Osteocyte (in vitro differentiated cells): Measurements from ENCODE around the gene ART4. TPM values are rescaled to one million over a fixed set of nuclear protein-coding genes. Genes with fewer than 3 reads are reported as not detected.

Experiments used
- DNase-seq: peaks from one replicate; pipeline ENCODE4 v3.0.0; 2021; ENCODE audit warnings: mixed read lengths; ENCODE audit not compliant: unreplicated experiment; ENCODE audit errors: extremely low spot score
- H3K27ac Mint-ChIP-seq: one replicate; pipeline ENCODE4 v1.8.0; 2021; ENCODE audit warnings: mild to moderate bottlenecking, mixed read lengths; ENCODE audit not compliant: unreplicated experiment
- H3K27me3 Mint-ChIP-seq: one replicate; pipeline ENCODE4 v1.8.0; 2021; ENCODE audit warnings: mixed read lengths; ENCODE audit not compliant: unreplicated experiment
- H3K36me3 Mint-ChIP-seq: one replicate; pipeline ENCODE4 v1.8.0; 2021; ENCODE audit warnings: mixed read lengths; ENCODE audit not compliant: unreplicated experiment
- H3K4me1 Mint-ChIP-seq: one replicate; pipeline ENCODE4 v1.8.0; 2021; ENCODE audit warnings: mixed read lengths; ENCODE audit not compliant: unreplicated experiment
- H3K4me3 Mint-ChIP-seq: one replicate; pipeline ENCODE4 v1.8.0; 2021; ENCODE audit warnings: mild to moderate bottlenecking, moderate library complexity, mixed read lengths; ENCODE audit not compliant: unreplicated experiment
- H3K9me3 Mint-ChIP-seq: one replicate; pipeline ENCODE4 v1.8.0; 2021; ENCODE audit warnings: mixed read lengths; ENCODE audit not compliant: unreplicated experiment
- total RNA-seq: library from RNA; stranded (reverse); gene quantifications from 2 replicates; pipeline ENCODE4 v1.2.1, GENCODE V29; 2021
- TF ChIP-seq, protein P1 (sequence below): fragments of 200-600 bp; sonication (generic); IDR thresholded peaks from 2 replicates; pipeline ENCODE4 v1.5.0; 2021; ENCODE audit warnings: antibody characterized with exemption, mild to moderate bottlenecking, moderate library complexity

ART4 gene
- total RNA-seq, 1 donor from 2014 or later: not detected

DNA sequence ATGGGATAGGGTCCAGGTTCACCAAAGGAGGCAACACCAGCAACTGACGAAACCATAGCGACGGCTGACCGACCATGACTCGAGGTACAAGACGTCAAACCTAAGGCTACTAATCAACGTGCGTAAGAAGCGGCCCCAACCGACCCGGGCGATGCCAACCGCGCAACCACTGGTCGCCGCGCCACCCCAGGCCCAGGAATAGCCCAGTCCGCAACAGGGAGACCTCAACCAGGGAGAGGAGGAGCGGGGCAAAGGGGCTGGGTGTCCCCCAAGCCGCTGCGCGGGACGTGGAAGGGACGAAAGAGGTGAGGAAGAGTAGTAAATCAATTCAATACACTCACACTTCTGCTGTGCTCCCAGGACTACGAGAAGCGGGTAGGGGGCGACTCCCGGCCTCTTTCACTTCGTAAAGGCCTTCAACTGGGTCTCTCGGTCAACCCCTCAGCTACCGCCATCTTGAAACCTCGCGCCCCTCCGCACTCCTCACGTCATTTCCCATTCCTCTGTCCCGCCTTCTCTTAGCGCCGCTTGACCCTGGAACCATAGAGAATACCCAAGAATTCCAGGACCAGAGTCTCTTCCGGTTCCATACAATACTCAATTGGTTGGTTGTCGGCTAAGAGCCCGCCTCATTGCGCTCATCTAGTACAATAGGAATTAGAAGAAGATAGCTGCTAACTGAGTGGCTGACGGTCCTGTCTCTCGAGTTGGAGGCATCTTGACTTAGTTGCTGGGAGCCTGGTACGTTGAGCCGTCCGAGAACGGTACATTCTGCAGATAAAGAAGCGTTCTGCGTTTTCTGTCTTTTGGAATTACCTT lies 40.1 kb downstream of the ART4 start, which contains the start of the genes C12orf60 and WBP11:
Gene C12orf60, plus strand, starts transcription at position 660 of the 819 bp plus-strand sequence. CDS start 19,266 bp downstream, outside the sequence.
Gene WBP11, minus strand, starts transcription at position 468 of the 819 bp plus-strand sequence. CDS start 2,095 bp downstream, outside the sequence.
- Mint-ChIP-seq H3K27me3 (no peaks in the 10 kb centered on the region), H3K4me1 (peaks cover 11% of the 10 kb centered on the region), H3K9me3 (no peaks in the 10 kb centered on the region), H3K4me3 (no peak within 1 kb of the TSS), H3K36me3 (peaks cover 13% of the 10 kb centered on the region), H3K27ac (no peak within 1 kb of the TSS)
- TF ChIP-seq, protein P1, sequence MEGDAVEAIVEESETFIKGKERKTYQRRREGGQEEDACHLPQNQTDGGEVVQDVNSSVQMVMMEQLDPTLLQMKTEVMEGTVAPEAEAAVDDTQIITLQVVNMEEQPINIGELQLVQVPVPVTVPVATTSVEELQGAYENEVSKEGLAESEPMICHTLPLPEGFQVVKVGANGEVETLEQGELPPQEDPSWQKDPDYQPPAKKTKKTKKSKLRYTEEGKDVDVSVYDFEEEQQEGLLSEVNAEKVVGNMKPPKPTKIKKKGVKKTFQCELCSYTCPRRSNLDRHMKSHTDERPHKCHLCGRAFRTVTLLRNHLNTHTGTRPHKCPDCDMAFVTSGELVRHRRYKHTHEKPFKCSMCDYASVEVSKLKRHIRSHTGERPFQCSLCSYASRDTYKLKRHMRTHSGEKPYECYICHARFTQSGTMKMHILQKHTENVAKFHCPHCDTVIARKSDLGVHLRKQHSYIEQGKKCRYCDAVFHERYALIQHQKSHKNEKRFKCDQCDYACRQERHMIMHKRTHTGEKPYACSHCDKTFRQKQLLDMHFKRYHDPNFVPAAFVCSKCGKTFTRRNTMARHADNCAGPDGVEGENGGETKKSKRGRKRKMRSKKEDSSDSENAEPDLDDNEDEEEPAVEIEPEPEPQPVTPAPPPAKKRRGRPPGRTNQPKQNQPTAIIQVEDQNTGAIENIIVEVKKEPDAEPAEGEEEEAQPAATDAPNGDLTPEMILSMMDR: no peak
- peak; percentile 96 for DNase-seq

DNA sequence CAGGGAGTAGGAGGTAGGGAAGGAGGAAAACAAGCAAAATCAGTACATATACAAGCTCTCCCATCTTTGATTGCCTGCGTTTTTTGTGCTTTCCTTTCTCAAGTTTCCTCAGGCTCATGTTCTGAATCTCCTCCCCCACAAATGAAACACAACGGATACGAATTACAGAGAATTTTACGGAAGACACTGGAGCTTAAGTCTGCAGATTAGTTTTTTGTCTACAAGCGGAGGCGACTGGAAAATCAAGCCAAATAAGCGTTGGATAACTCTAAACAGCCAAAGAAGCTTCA lies 40.7 kb downstream of the ART4 start:
- H3K27me3 Mint-ChIP-seq: no peaks in the 10 kb centered on the region
- peaks cover 11% of the 10 kb centered on the region for H3K4me1 Mint-ChIP-seq
- no peak for DNase-seq
- no peak overlapping the region for H3K4me3 Mint-ChIP-seq
- no peak overlapping the region for H3K27ac Mint-ChIP-seq
- TF ChIP-seq, protein P1: no peak
- H3K9me3 Mint-ChIP-seq: no peaks in the 10 kb centered on the region
- peaks cover 18% of the 10 kb centered on the region for H3K36me3 Mint-ChIP-seq

DNA sequence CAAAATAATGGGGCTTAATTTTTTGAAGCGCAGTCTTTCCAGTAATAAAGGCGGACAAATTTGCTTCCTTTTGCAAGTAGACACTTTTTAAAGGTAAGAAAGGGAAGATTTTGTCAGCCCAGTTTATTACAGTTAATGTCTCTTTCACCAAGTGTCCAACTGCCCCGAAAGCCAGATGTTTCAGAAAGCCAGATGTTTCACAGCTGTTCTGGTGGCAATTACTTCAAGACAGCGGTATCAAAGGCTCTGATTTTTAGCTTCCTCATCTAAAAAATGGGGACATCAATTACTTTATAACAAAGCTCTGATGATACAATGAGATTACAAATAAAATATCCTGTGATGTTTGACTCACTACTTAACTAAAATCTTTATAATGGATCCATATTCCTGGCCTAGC lies 41.1 kb downstream of the ART4 start:
- Mint-ChIP-seq H3K4me3 (no peak overlapping the region), H3K27me3 (no peaks in the 10 kb centered on the region), H3K4me1 (peaks cover 11% of the 10 kb centered on the region), H3K36me3 (peaks cover 23% of the 10 kb centered on the region), H3K27ac (no peak overlapping the region), H3K9me3 (no peaks in the 10 kb centered on the region)
- TF ChIP-seq, protein P1: no peak
- no peak for DNase-seq

DNA sequence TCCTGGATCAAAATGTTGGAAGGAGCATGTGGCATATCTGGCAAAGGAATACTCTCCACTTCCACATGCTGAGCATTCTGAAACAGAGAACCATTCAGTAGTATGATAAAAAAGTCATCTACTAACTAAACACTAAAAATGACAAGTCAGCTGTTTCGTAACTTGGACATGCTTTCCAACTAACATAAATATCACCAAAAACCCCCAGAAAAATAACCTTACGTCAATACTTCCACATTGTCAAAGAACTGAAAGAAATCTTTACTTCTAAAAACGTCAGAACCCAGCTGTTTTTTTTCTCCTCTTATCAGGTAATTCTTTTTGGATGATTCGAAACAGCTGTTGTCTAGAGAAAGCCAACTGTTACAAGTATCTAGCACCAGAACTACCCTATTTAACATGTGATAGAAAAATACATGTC lies 48.3 kb downstream of the ART4 start:
- H3K36me3 Mint-ChIP-seq: peaks cover 70% of the 10 kb centered on the region
- no peaks in the 10 kb centered on the region for H3K9me3 Mint-ChIP-seq
- no peaks in the 10 kb centered on the region for H3K27me3 Mint-ChIP-seq
- no peak overlapping the region for H3K4me3 Mint-ChIP-seq
- H3K4me1 Mint-ChIP-seq: no peaks in the 10 kb centered on the region
- H3K27ac Mint-ChIP-seq: no peak overlapping the region
- TF ChIP-seq, protein P1: no peak
- DNase-seq: no peak

DNA sequence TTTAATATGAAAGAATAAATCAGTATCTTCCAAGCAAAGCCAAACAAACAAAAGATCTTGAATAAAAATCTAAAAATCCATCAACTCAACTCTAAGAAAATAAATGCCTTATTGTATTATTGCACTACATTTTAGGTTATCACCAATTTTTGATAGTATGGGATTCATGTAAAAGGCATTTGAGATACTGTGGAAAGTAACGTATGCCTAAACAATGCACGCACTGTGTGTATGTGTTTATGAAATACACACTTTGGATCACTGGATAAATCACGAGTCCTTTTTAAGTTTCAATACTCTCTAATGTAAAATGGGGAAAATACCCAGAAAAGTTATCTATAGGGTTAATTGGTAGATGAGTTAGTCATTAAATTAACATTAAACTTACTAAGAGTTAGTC lies 57.8 kb downstream of the ART4 start:
- peaks cover 2% of the 10 kb centered on the region for H3K4me1 Mint-ChIP-seq
- DNase-seq: no peak
- no peak overlapping the region for H3K4me3 Mint-ChIP-seq
- no peaks in the 10 kb centered on the region for H3K9me3 Mint-ChIP-seq
- no peaks in the 10 kb centered on the region for H3K27me3 Mint-ChIP-seq
- H3K36me3 Mint-ChIP-seq: peaks cover 57% of the 10 kb centered on the region
- H3K27ac Mint-ChIP-seq: no peak overlapping the region
- TF ChIP-seq, protein P1: no peak
